ENCODE measurements around the gene SMYD3. TPM values are rescaled to one million over a fixed set of nuclear protein-coding genes. Genes with fewer than 3 reads are reported as not detected.
"Not testable (repeated sequence)": the region's sequence is repeated elsewhere in the genome, so short reads cannot be mapped to it uniquely, and the experiment has no call there.

The SMYD3 gene
- total RNA-seq, 6 experiments from 2014 or later: 6.3 to 10.0 (median 6.6) TPM

DNA sequence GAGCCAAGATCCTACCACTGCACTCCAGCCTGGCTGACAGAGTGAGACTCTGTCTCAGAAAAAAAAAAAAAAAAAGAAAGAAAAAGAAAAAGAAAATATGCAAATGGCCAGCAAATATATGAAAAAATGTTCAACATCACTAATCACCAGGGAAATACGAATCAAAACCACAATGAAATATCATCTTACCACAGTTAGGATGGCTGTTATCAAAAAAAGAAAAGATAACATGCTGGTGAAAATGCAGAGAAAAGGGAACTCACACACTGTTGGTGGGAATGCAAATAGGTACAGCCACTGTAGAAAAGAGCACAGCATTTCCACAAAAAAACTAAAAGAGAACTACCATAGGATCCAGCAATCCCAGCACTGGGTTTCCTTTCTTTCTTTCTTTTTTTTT lies 477.5 kb downstream of the SMYD3 start:
- DNase-seq (no peak), ATAC-seq (no peak)
- no peak overlapping the region for H3K27ac ChIP-seq
- TF ChIP-seq, protein P1, sequence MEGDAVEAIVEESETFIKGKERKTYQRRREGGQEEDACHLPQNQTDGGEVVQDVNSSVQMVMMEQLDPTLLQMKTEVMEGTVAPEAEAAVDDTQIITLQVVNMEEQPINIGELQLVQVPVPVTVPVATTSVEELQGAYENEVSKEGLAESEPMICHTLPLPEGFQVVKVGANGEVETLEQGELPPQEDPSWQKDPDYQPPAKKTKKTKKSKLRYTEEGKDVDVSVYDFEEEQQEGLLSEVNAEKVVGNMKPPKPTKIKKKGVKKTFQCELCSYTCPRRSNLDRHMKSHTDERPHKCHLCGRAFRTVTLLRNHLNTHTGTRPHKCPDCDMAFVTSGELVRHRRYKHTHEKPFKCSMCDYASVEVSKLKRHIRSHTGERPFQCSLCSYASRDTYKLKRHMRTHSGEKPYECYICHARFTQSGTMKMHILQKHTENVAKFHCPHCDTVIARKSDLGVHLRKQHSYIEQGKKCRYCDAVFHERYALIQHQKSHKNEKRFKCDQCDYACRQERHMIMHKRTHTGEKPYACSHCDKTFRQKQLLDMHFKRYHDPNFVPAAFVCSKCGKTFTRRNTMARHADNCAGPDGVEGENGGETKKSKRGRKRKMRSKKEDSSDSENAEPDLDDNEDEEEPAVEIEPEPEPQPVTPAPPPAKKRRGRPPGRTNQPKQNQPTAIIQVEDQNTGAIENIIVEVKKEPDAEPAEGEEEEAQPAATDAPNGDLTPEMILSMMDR (IDR thresholded peaks at IDR 0.05): no peak
- TF ChIP-seq POLR2A (IDR thresholded peaks at IDR 0.05): no peak
- H3K4me3 ChIP-seq: no peak overlapping the region
- H3K4me1 ChIP-seq: no peaks in the 10 kb centered on the region
- WGBS (ENCODE audit: insufficient coverage, low coverage, low lambda C conversion rate, missing lambda C conversion rate): 67% methylated on average over 1 of the region's 1 CpG
- intact Hi-C loops (cut with DNase I): no loop called here
- no peaks in the 10 kb centered on the region for H3K36me3 ChIP-seq
- H3K9me3 ChIP-seq: no peaks in the 10 kb centered on the region
- H3K27me3 ChIP-seq: no peaks in the 10 kb centered on the region

DNA sequence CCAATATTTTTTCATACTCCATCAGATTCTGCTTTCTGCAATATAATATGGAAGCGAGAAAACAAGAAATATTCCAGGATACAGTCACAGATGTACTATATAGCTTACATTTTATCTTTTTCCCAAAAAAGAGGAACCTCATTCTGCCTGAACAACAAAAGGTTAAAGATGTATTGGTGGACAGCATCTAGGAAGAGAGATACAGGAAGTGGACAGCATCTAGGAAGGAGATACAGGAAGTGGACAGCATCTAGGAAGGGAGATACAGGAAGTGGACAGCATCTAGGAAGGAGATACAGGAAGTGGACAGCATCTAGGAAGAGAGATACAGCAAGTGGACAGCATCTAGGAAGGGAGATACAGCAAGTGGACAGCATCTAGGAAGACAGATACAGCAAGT lies 483.0 kb downstream of the SMYD3 start:
- H3K27ac ChIP-seq; DNase-seq; H3K4me1 ChIP-seq; intact Hi-C loops (cut with DNase I); H3K4me3 ChIP-seq; H3K9me3 ChIP-seq; ATAC-seq; H3K27me3 ChIP-seq; H3K36me3 ChIP-seq: not testable (repeated sequence)
- WGBS (ENCODE audit: insufficient coverage, low coverage, low lambda C conversion rate, missing lambda C conversion rate): 83% methylated on average over 1 of the region's 1 CpG

DNA sequence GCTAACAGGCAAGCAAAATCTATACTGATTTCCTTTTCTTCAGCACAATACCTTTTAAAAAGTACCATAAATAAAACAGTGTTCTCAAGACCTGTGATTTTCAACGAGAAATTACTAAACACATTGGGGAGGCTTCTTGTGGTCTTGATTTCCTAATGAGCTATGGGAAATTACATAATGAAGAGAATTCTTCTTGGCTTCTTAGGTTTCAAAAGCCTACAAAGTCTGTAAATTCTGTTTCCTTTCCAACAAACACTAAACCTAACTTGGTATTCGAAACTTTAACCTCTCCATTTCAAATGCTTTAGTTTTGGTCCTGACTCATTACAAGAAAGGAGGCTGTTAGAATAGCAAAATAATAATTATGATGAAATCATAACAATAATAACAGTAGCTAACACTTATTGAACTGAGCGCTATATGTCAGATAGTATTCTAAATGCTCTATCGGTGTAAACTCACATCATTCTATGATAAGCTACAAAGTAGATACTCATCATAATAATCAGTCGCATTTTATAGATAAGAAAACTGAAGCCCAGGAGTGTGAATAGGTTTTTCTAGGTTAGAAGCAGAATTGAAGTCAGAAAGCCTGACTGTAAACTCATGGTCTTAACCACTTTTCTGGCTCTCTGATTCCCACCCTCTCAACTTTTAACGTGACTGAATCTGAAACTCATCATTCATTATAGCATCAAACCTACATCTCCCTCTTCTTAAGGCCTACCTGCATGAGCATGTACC lies 486.7 kb downstream of the SMYD3 start:
- WGBS (ENCODE audit: insufficient coverage, low coverage, low lambda C conversion rate, missing lambda C conversion rate): 70% methylated on average over 6 of the region's 6 CpGs

DNA sequence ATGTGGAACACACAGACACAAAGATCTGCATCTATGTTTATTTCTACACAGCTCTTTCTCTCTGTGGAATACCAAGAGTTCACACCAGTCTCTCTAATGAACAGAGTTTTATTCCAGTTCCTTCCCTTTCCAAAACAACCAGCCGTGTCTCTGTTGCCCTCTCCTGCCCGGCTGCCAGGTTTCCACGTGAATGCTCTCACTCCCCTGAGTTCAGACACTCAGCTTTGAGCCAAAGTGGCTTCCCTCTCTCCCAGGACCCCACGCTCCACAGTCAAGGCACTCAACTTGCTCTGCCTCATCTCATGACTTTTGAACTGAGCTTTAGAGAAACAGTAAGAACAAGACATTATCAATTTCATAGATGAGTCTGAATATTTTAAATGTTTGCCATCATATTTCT lies 488.9 kb downstream of the SMYD3 start:
- Histone ChIP-seq H3K9me3 (no peaks in the 10 kb centered on the region), H3K27me3 (no peaks in the 10 kb centered on the region), H3K4me3 (no peak overlapping the region), H3K4me1 (no peaks in the 10 kb centered on the region), H3K36me3 (no peaks in the 10 kb centered on the region), H3K27ac (no peak overlapping the region)
- intact Hi-C loops (cut with DNase I): no loop called here
- WGBS (ENCODE audit: insufficient coverage, low coverage, low lambda C conversion rate, missing lambda C conversion rate): 63% methylated on average over 3 of the region's 4 CpGs
- TF ChIP-seq, protein P1 (IDR thresholded peaks at IDR 0.05): no peak
- no peak for TF ChIP-seq POLR2A (IDR thresholded peaks at IDR 0.05)
- DNase-seq (no peak), ATAC-seq (no peak)

More for the DNA sequence above, 486.7 kb downstream of the SMYD3 start:
- Histone ChIP-seq H3K4me1 (no peaks in the 10 kb centered on the region), H3K4me3 (no peak overlapping the region), H3K9me3 (no peaks in the 10 kb centered on the region), H3K27me3 (no peaks in the 10 kb centered on the region), H3K36me3 (no peaks in the 10 kb centered on the region), H3K27ac (no peak overlapping the region)
- intact Hi-C loops (cut with DNase I): no loop called here
- no peak for TF ChIP-seq POLR2A (IDR thresholded peaks at IDR 0.05)
- TF ChIP-seq, protein P1 (IDR thresholded peaks at IDR 0.05): no peak
- ATAC-seq: no peak
- DNase-seq: no peak

DNA sequence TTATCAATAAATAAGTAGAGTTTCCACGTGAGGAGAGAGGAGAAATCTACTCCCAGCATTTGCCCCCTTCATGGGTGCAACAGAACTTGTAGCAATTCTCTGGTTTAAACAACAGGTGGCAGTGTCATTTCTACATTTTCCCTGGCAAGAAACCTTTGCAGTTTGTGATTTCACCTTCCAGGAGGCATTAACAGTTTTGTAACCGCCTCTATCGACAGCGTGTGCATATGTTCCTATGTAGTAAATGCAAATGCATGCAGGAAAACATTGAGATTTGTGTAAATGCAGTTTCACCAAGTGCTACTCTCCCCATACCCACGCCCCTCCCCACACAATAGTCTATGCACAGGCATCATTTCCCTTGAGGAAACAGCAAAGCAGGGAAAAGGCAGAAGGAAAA lies 494.7 kb downstream of the SMYD3 start:
- Histone ChIP-seq H3K27me3 (no peaks in the 10 kb centered on the region), H3K4me3 (no peak overlapping the region), H3K4me1 (no peaks in the 10 kb centered on the region), H3K36me3 (no peaks in the 10 kb centered on the region), H3K9me3 (no peaks in the 10 kb centered on the region), H3K27ac (no peak overlapping the region)
- TF ChIP-seq, protein P1 (IDR thresholded peaks at IDR 0.05): peak; percentile 56 to 73 (median 62)
- no peak for TF ChIP-seq POLR2A (IDR thresholded peaks at IDR 0.05)
- no peak for DNase-seq
- 12% methylated on average over 5 of the region's 5 CpGs for WGBS (ENCODE audit: insufficient coverage, low coverage, low lambda C conversion rate, missing lambda C conversion rate)
- intact Hi-C loops (cut with DNase I): no loop called here
- ATAC-seq: peak; percentile 60 to 85 (median 76)
